ENCODE measurements around the gene UQCRQ.

The UQCRQ gene

DNA sequence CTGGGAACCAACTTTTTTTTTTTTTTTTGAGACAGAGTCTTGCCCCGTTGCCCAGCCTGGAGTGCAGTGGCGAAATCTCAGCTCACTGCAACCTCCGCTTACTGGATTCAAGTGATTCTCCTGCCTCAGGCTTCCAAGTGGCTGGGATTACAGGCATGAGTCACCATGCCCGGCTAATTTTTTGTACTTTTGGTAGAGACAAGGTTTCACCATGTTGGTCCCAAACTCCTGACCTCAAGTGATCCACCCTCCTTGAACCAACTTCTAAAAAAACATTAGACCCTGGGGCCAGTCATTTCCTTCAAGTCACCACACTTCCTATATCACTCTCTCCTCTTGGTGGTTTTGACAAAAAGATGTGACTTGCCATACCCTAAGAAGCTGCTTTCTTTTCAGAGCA is 25.1 kb upstream of the UQCRQ start:
- H3K4me3 ChIP-seq (ENCODE audit: low read depth, low read length) = no peak overlapping the region
- no peaks in the 10 kb centered on the region for H3K36me3 ChIP-seq
- no peaks in the 10 kb centered on the region for H3K27me3 ChIP-seq (ENCODE audit: insufficient read depth, low read depth, severe bottlenecking)
- TF ChIP-seq CTCF (IDR thresholded peaks at IDR 0.05; ENCODE audit: low read depth, low read length) = no peak
- no peak overlapping the region for H3K27ac ChIP-seq
- no peaks in the 10 kb centered on the region for H3K9me3 ChIP-seq (ENCODE audit: severe bottlenecking)
- DNase-seq = no peak

GRCh38 chr5:132848270-132848669 is 18.2 kb upstream of the UQCRQ start:
- H3K36me3 ChIP-seq = no peaks in the 10 kb centered on the region
- H3K9me3 ChIP-seq (ENCODE audit: severe bottlenecking) = no peaks in the 10 kb centered on the region
- no peak for DNase-seq
- no peak overlapping the region for H3K4me3 ChIP-seq (ENCODE audit: low read depth, low read length)
- no peak for TF ChIP-seq CTCF (IDR thresholded peaks at IDR 0.05; ENCODE audit: low read depth, low read length)
- H3K27me3 ChIP-seq (ENCODE audit: insufficient read depth, low read depth, severe bottlenecking) = no peaks in the 10 kb centered on the region
- H3K27ac ChIP-seq = no peak overlapping the region

GRCh38 chr5:132849347-132849746 is 17.1 kb upstream of the UQCRQ start:
- H3K27me3 ChIP-seq (ENCODE audit: insufficient read depth, low read depth, severe bottlenecking) = no peaks in the 10 kb centered on the region
- no peaks in the 10 kb centered on the region for H3K9me3 ChIP-seq (ENCODE audit: severe bottlenecking)
- TF ChIP-seq CTCF (IDR thresholded peaks at IDR 0.05; ENCODE audit: low read depth, low read length) = no peak
- H3K36me3 ChIP-seq = no peaks in the 10 kb centered on the region
- H3K4me3 ChIP-seq (ENCODE audit: low read depth, low read length) = no peak overlapping the region
- no peak for DNase-seq
- no peak overlapping the region for H3K27ac ChIP-seq

- Histone ChIP-seq H3K36me3 (no peaks in the 10 kb centered on the region), H3K27ac (no peak overlapping the region), H3K4me3 (ENCODE audit: low read depth, low read length) (no peak overlapping the region), H3K9me3 (ENCODE audit: severe bottlenecking) (no peaks in the 10 kb centered on the region), H3K27me3 (ENCODE audit: insufficient read depth, low read depth, severe bottlenecking) (no peaks in the 10 kb centered on the region)
- no peak for TF ChIP-seq CTCF (IDR thresholded peaks at IDR 0.05; ENCODE audit: low read depth, low read length)
- no peak for DNase-seq
These were observed 16.4 kb upstream of the UQCRQ start for GRCh38 chr5:132850066-132850465.

GRCh38 chr5:132853323-132853722 is 13.1 kb upstream of the UQCRQ start:
- no peak for TF ChIP-seq CTCF (IDR thresholded peaks at IDR 0.05; ENCODE audit: low read depth, low read length)
- H3K4me3 ChIP-seq (ENCODE audit: low read depth, low read length) = no peak overlapping the region
- no peak overlapping the region for H3K27ac ChIP-seq
- no peaks in the 10 kb centered on the region for H3K27me3 ChIP-seq (ENCODE audit: insufficient read depth, low read depth, severe bottlenecking)
- no peak for DNase-seq
- H3K9me3 ChIP-seq (ENCODE audit: severe bottlenecking) = no peaks in the 10 kb centered on the region
- H3K36me3 ChIP-seq = no peaks in the 10 kb centered on the region

DNA sequence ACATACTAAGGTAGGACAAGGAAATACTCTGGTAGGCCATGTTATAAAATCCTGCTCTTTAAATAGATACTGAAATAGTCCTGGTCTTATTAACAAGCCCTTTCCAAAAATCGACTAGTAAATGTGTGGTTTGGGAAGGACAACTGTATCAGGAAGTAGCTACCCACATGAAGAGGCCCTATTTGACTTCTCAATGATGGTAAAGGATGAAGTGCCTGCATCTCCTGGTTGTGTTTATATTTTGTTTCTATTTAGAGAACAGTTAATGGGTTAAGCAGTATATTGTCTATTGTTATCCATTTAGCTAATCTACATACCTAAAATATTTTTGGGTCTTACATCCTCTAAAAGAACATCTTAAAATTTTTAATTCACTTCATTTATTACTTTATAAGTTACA is 12.7 kb upstream of the UQCRQ start:
- Histone ChIP-seq H3K27ac (no peak overlapping the region), H3K4me3 (ENCODE audit: low read depth, low read length) (no peak overlapping the region), H3K9me3 (ENCODE audit: severe bottlenecking) (no peaks in the 10 kb centered on the region), H3K36me3 (no peaks in the 10 kb centered on the region), H3K27me3 (ENCODE audit: insufficient read depth, low read depth, severe bottlenecking) (no peaks in the 10 kb centered on the region)
- no peak for TF ChIP-seq CTCF (IDR thresholded peaks at IDR 0.05; ENCODE audit: low read depth, low read length)
- no peak for DNase-seq

Data from WERI-Rb-1 (cell line).